ENCODE data around the gene PSMC1.

The PSMC1 gene

DNA sequence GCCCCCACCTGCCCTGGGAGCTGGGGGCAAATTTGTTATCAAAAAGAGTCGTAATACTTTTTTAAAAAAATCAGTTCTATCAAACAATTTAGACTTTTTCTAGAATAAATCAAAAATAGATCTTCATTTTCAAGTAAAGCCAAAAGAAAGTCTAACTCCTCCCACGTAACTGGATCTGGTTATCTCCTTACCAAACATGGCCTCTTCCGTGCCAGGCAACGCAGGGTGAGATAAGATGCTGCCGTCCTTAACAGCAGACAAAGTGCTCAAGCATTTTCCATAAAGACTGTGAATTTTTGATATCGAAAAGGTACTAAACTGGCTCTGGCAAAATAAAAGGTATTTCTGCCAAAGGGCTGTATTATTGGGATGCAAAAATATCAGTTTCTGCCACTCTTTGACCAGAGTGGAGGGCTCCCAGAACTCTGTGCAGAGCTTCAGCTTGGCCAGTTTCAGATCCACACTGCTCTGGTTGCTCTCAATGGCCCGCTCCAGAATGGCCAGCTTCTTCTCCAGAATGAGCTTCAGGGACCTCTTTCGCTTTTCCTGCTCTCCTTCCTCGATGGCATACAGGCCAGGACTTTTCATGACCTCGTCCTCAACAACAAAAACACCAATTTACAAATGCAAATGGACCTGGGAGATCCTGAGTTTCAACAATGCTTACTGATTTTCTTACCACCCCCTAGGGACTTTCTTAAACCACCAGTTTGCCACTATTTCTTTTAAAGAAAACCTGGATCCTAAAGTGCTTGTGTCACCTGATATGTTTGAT is 46.4 kb downstream of the PSMC1 start:
- DNase-seq (ENCODE audit: low spot score), result no peak

DNA sequence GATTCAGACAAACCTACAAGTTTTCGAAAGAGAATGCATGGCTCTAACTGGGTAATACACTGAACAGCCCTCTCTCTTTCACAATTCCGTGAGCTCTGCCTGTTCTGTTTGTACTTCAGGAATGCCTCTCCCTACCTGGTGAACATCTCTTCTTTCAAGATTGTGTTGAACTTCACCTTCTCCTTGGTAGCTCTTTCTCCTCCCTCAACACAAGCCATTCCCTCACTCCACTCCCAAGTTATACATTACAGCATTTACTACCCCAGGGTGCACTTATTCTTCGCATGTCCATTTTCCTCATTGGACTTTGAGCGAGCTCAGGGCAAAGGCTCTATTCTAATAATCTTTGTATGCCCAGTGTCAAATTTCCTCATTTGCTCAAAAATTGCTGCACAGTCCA is 47.1 kb downstream of the PSMC1 start:
- DNase-seq (ENCODE audit: low spot score), result no peak

DNA sequence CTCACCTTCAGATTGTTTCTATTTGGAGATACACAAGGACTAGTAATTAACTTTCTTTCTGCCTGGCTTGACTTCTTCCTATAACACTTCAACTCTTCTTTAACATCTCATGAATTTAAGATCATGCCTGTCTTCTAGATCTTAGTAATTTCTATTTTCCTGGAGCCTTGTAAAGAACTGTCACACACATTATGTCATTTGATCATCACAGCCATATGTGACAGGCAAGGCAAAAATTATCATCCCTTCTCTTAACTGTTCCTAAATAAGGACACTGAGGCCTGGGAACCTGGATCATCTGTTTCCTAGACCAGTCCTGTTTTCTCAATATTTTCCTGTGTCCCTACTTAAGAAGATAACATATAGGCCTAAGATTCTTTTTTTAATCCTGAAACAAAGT is 48.1 kb downstream of the PSMC1 start:
- DNase-seq (ENCODE audit: low spot score), result no peak

DNA sequence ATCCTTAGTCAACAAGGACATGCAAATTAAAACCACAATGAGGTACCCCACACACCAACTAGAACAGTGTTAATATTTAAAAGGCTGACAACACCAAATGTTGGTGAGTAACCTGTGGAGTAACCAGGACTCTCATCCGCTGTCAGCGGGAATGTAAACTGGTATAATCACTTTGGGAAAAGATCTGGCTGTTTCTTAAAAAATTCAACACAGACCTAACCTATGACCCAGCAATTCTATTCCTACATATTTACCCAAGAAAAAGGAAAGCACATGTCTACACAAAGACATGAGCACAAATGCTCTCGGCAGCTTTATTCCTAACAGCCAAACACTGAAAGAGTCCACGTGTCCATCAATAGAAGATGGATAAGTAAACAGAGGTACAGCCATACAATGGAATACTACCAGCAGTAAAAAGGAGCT is 48.8 kb downstream of the PSMC1 start:
- DNase-seq (ENCODE audit: low spot score), result no peak

DNA sequence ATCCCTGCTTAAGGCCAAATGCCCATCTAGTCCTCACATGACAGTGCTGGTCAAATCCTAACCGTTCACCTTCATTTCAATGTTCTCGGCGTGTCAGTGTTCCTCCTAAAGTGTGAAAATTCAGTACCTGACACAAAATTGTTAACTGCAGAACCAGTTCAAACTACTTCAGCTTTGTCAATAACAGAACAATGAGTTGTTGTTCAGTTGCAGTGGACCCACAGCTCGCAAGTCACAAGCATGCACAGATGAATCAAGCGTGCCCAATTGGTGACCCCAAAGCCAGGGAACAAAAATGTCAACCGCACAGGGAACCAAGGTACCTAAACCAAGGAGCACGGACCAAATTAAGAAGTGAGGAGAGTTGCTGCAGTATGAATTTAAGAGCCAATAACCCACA is 52.2 kb downstream of the PSMC1 start:
- DNase-seq (ENCODE audit: low spot score), result no peak

DNA sequence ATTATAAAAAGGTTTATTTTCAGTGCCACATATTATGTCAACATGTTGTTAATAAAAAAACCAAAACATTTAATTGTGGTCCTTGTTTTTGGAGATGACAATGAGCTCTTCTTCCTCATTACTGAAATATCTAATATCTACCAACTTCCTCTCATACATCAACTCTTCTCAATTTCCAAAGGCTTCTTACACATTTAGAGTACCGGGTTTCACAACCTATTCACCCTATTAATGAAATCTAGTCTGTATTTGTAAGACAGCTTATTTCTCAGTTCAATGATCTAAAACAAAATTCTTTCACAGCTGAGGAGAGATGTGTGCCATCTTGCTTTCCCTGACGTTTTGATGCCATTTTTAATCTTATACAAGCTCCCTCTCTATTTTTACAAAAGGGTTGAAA is 60.9 kb downstream of the PSMC1 start:
- no peak for DNase-seq (ENCODE audit: low spot score)

DNA sequence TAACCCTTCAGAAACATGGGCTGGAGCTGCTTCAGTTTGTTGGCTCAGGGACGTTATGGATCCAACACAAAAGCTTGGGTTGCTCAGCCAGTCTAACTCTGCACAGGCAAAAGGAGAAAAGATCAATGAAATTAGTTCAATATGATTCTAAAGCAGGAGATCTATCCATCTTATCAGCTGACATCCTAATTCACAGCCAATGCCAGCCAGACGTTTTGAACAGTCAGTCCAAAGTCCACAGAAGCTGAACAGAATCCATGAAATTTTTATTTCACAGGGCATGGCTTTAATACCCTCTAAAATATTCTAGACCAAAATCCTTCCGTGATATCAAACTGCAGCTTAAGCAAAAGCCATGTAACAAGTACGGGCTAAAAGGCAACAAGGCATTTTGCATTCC is 61.7 kb downstream of the PSMC1 start:
- no peak for DNase-seq (ENCODE audit: low spot score)

DNA sequence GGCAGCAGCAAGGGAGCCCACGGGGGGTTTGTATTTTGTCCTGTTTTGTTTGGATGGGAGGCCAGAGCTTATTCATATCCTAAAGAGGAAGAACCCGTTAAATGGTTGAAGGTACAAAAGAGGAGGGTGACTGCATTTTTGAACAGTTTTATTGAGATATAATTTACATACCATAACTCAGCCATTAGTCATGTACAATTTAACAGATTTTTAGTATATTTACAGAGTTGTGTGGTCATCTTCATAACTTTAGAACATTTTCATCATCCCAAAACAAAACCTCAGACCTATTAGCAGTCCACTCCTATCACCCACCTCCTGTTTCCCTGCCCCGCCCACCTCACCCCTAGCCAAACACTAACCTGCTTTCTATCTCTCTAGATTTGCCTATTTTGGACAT is 62.8 kb downstream of the PSMC1 start:
- no peak for DNase-seq (ENCODE audit: low spot score)

DNA sequence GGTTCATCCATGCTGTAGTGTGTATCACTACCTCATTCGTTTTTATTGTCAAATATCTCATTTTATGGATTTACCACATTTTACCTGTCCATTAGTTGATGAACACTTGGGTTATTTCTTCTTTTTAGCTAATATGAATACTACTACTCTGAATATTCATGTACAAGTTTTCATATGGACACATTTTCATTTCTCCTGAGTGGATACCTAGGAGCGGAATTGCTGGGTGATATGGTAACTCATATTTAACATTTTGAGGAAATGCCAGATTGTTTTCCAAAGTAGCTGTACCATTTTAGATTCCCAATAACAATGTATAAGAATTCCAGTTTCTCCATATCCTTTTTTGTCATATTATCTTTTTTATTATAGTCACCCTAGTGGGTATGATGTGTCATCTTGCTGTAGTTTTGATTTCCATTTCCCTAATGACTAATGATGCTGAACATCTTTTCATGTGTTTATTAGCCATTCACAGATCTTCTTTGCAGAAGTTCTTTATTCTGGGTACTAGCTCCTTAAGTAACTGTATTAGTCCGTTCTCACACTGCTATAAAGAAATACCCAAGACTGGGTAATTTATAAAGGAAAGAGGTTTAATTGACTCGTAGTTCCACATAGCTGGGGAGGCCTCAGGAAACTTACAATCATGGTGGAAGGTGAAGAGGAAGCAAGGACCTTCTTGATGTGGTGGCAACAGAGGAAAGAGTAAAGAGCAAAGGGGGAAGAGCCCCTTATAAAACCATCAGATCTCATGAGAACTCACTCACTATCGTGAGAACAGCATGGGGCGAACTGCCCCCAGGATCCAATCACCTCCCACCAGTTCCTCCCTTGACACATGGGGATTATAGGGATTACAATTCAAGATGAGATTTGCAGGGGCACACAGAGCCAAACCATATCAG is 63.5 kb downstream of the PSMC1 start:
- DNase-seq (ENCODE audit: low spot score), result no peak

DNA sequence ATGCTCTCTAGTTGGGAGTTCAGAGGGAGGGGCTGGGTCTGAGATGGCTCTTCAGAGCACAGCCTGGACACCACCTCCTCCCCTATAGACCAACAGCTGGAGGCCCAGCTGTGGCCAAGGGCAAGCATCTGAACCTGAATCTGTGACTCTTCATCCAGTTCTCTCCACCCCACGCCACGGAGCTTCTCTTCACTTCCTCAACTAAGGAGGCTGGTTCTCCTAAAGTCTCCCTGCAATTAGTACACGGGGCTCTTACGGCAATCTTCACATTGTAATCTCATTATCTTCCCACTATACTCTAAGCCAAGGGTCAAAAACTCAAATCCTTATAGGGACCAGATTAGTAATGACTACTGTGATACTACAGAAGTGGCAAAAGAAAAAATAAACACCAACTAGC is 65.5 kb downstream of the PSMC1 start:
- no peak for DNase-seq (ENCODE audit: low spot score)
